PC-3 (cell line): ENCODE data around the gene IGSF22. TPM values are rescaled to one million over a fixed set of nuclear protein-coding genes. Genes with fewer than 3 reads are reported as not detected.

Source experiments
- ATAC-seq: fragments of 200-7000 bp; cut with Tn5 transposase; 2 replicates; pipeline ENCODE4 v1.9.1; 2020; ENCODE audit warnings: mild to moderate bottlenecking, moderate library complexity
- BruUV-seq: library from RNA; stranded (reverse); fragments of 400-500 nt; replicated peaks from 2 replicates; lab custom pipeline; 2021; lab: Mats Ljungman, UMichigan
- CTCF ChIA-PET: fragments of 300-600 bp; sonication (Branson Sonifier 250); formaldehyde crosslinking; loops from one replicate; lab custom pipeline; 2022; ENCODE audit warnings: antibody characterized with exemption; lab: Charles Lee
- POLR2A ChIA-PET: fragments of 300-600 bp; sonication (Branson Sonifier 250); formaldehyde crosslinking; loops from one replicate; lab custom pipeline; 2022; ENCODE audit warnings: antibody characterized with exemption; ENCODE audit not compliant: unreplicated experiment; lab: Charles Lee
- DNase-seq: peaks from one replicate; pipeline ENCODE4 v3.0.0-alpha.2; 2015
- H2AFZ ChIP-seq: fragments of 300-600 bp; sonication (generic); 2 replicates; pipeline ENCODE4 v1.6.0; 2016; ENCODE audit warnings: antibody characterized with exemption, low read length
- H3F3A ChIP-seq: fragments of 300-600 bp; sonication (generic); one replicate; pipeline ENCODE4 v1.6.0; 2017; ENCODE audit warnings: antibody characterized with exemption, low read length, control low read depth, mild to moderate bottlenecking; ENCODE audit not compliant: unreplicated experiment
- H3K27ac ChIP-seq: fragments of 300-600 bp; sonication (generic); 2 replicates; pipeline ENCODE4 v1.5.1; 2016; ENCODE audit warnings: mild to moderate bottlenecking, low read length
- H3K27me3 ChIP-seq: fragments of 300-600 bp; sonication (generic); 2 replicates; pipeline ENCODE4 v1.6.1; 2016; ENCODE audit warnings: low read length, mixed read lengths
- H3K36me3 ChIP-seq: fragments of 300-600 bp; sonication (generic); 2 replicates; pipeline ENCODE4 v1.6.1; 2016; ENCODE audit warnings: low read depth, mixed run types, low read length, mixed read lengths
- H3K4me1 ChIP-seq: fragments of 300-600 bp; sonication (generic); 2 replicates; pipeline ENCODE4 v1.5.1; 2016; ENCODE audit warnings: low read length; ENCODE audit not compliant: insufficient read depth
- H3K4me2 ChIP-seq: fragments of 300-600 bp; sonication (generic); 2 replicates; pipeline ENCODE4 v1.6.0; 2016; ENCODE audit warnings: low read length
- H3K4me3 ChIP-seq: fragments of 300-600 bp; sonication (generic); 2 replicates; pipeline ENCODE4 v1.5.1; 2016; ENCODE audit warnings: mild to moderate bottlenecking, low read length, mixed read lengths
- H3K79me2 ChIP-seq: fragments of 300-600 bp; sonication (generic); 2 replicates; pipeline ENCODE4 v1.6.1; 2017; ENCODE audit warnings: low read length, mixed read lengths
- H3K9ac ChIP-seq: fragments of 300-600 bp; sonication (generic); 2 replicates; pipeline ENCODE4 v1.6.0; 2016; ENCODE audit warnings: mild to moderate bottlenecking, low read length
- H3K9me2 ChIP-seq: fragments of 300-600 bp; sonication (generic); replicated peaks from 2 replicates; pipeline ENCODE4 v1.6.1; 2016; ENCODE audit warnings: mixed run types, low read length, mixed read lengths
- H3K9me3 ChIP-seq: fragments of 300-600 bp; sonication (generic); 2 replicates; pipeline ENCODE4 v1.6.1; 2016; ENCODE audit warnings: low read length, mixed read lengths
- H4K20me1 ChIP-seq: fragments of 300-600 bp; sonication (generic); 2 replicates; pipeline ENCODE4 v1.6.1; 2016; ENCODE audit warnings: low read length, mixed read lengths
- CTCF ChIP-seq: fragments of 300-600 bp; sonication (generic); conservative IDR thresholded peaks from 2 replicates; pipeline ENCODE4 v1.5.1; 2017; ENCODE audit warnings: antibody characterized with exemption, low read depth, mild to moderate bottlenecking, low read length
- EZH2 ChIP-seq: fragments of 300-600 bp; sonication (generic); IDR thresholded peaks from one replicate; pipeline ENCODE4 v1.6.1; 2017; ENCODE audit warnings: antibody characterized with exemption, mild to moderate bottlenecking, low read length; ENCODE audit not compliant: unreplicated experiment
- EZH2phosphoT487 ChIP-seq: fragments of 300-600 bp; sonication (generic); IDR thresholded peaks from 2 replicates; pipeline ENCODE4 v1.6.1; 2018; ENCODE audit warnings: mild to moderate bottlenecking, antibody characterized with exemption, low read length, borderline replicate concordance
- intact Hi-C: fragments of 100-400 bp; cut with micrococcal nuclease; formaldehyde crosslinking; loops from 2 replicates; pipeline ENCODE4 v1.9.0; 2023
- total RNA-seq: library from RNA; depleted of rRNA; stranded (reverse); fragments of >200 nt; gene quantifications from 2 replicates; pipeline ENCODE4 v1.2.3, GENCODE V29; 2014

IGSF22 gene
- total RNA-seq, 1 experiment from 2014 or later: not detected

GRCh38 chr11:18736590-18737148, 10.7 kb upstream of the IGSF22 start:
- Histone ChIP-seq H3K4me3 (no peak overlapping the region), H3K4me2 (no peak overlapping the region), H4K20me1 (no peaks in the 10 kb centered on the region), H3K9ac (no peak overlapping the region), H3K36me3 (no peaks in the 10 kb centered on the region), H3K79me2 (no peaks in the 10 kb centered on the region), H3K9me3 (no peaks in the 10 kb centered on the region), H3K27ac (no peak overlapping the region), H3K4me1 (no peaks in the 10 kb centered on the region; the same call in 1 of the 2 replicates), H2AFZ (no peak overlapping the region), H3K27me3 (no peaks in the 10 kb centered on the region), H3F3A (no peaks in the 10 kb centered on the region), H3K9me2 (no peaks in the 10 kb centered on the region)
- ATAC-seq (no peak), DNase-seq (no peak)
- intact Hi-C loops: no loop called here
- TF ChIP-seq EZH2phosphoT487: no peak
- POLR2A ChIA-PET: no interaction called here
- CTCF ChIA-PET: no interaction called here
- no TSS peak for BruUV-seq

- H3K79me2 ChIP-seq: no peaks in the 10 kb centered on the region
- ATAC-seq (no peak), DNase-seq (no peak)
- no peaks in the 10 kb centered on the region for H3K36me3 ChIP-seq
- no peak overlapping the region for H2AFZ ChIP-seq
- TF ChIP-seq CTCF: no peak
- TF ChIP-seq EZH2phosphoT487: no peak
- TF ChIP-seq EZH2: no peak
- H3K9ac ChIP-seq: no peak overlapping the region
- no peak overlapping the region for H3K4me3 ChIP-seq
- POLR2A ChIA-PET: no interaction called here
- no peaks in the 10 kb centered on the region for H3K27me3 ChIP-seq
- no peaks in the 10 kb centered on the region; the same call in 1 of the 2 replicates for H3K4me1 ChIP-seq
- H3K9me2 ChIP-seq: no peaks in the 10 kb centered on the region
- H3K4me2 ChIP-seq: no peak overlapping the region
- H3F3A ChIP-seq: no peaks in the 10 kb centered on the region
- intact Hi-C loops: no loop called here
- CTCF ChIA-PET: no interaction called here
- no peaks in the 10 kb centered on the region for H3K9me3 ChIP-seq
- no peak overlapping the region for H3K27ac ChIP-seq
- no TSS peak for BruUV-seq
- H4K20me1 ChIP-seq: no peaks in the 10 kb centered on the region
Observed at GRCh38 chr11:18733202-18733601, 7.2 kb upstream of the IGSF22 start.

GRCh38 chr11:18731949-18732821, 6.2 kb upstream of the IGSF22 start:
- H2AFZ ChIP-seq: no peak overlapping the region; the same call in 1 of the 2 replicates
- no peaks in the 10 kb centered on the region for H3K27me3 ChIP-seq
- H3K4me2 ChIP-seq: no peak overlapping the region
- H3K36me3 ChIP-seq: no peaks in the 10 kb centered on the region
- H4K20me1 ChIP-seq: no peaks in the 10 kb centered on the region
- H3K27ac ChIP-seq: no peak overlapping the region
- BruUV-seq: no TSS peak
- TF ChIP-seq EZH2phosphoT487 (no peak), CTCF (peak; percentile 96)
- ChIA-PET POLR2A (no interaction called here), CTCF (no interaction called here)
- H3F3A ChIP-seq: no peaks in the 10 kb centered on the region
- no peak overlapping the region for H3K9ac ChIP-seq
- intact Hi-C loops: loop anchor here (1.0 kb wide), 2 partner anchors 32 to 192 kb away; no protein-coding TSS in a partner anchor
- DNase-seq (peak; percentile 70), ATAC-seq (peak; percentile 81)
- H3K79me2 ChIP-seq: no peaks in the 10 kb centered on the region
- no peaks in the 10 kb centered on the region; the same call in 1 of the 2 replicates for H3K4me1 ChIP-seq
- no peak overlapping the region for H3K4me3 ChIP-seq
- H3K9me2 ChIP-seq: no peaks in the 10 kb centered on the region
- H3K9me3 ChIP-seq: no peaks in the 10 kb centered on the region
